ENCODE results near the gene SERINC2.
"Not testable (repeated sequence)": the region's sequence is repeated elsewhere in the genome, so short reads cannot be mapped to it uniquely, and the experiment has no call there.

SERINC2 gene

GRCh38 chr1:31435471-31436409 lies 22.7 kb downstream of the SERINC2 start:
- no peak for DNase-seq

GRCh38 chr1:31436596-31437432 lies 23.8 kb downstream of the SERINC2 start:
- DNase-seq: no peak

- DNase-seq: no peak
These were observed 24.5 kb downstream of the SERINC2 start for GRCh38 chr1:31437433-31438037.

- no peak for DNase-seq
These were observed 26.3 kb downstream of the SERINC2 start for GRCh38 chr1:31439276-31439675.

- DNase-seq: no peak
These were observed 28.1 kb downstream of the SERINC2 start for GRCh38 chr1:31441073-31441472.

GRCh38 chr1:31441558-31441957 lies 28.5 kb downstream of the SERINC2 start:
- no peak for DNase-seq

- no peak for DNase-seq
These were observed 29.1 kb downstream of the SERINC2 start for GRCh38 chr1:31441970-31442647.

GRCh38 chr1:31442648-31442994 lies 29.6 kb downstream of the SERINC2 start:
- no peak for DNase-seq

GRCh38 chr1:31443673-31444072 lies 30.7 kb downstream of the SERINC2 start:
- DNase-seq: no peak

GRCh38 chr1:31444725-31445448 lies 31.9 kb downstream of the SERINC2 start:
- no peak for DNase-seq

- DNase-seq: no peak
These were observed 32.9 kb downstream of the SERINC2 start for GRCh38 chr1:31445951-31446350.

GRCh38 chr1:31447210-31447609 lies 34.2 kb downstream of the SERINC2 start:
- no peak for DNase-seq

GRCh38 chr1:31453384-31454079 lies 40.5 kb downstream of the SERINC2 start:
- DNase-seq: no peak

GRCh38 chr1:31458287-31458896 lies 45.4 kb downstream of the SERINC2 start:
- DNase-seq: no peak

GRCh38 chr1:31460027-31460426 lies 47.0 kb downstream of the SERINC2 start:
- DNase-seq: no peak

- no peak for DNase-seq
These were observed 54.1 kb downstream of the SERINC2 start for GRCh38 chr1:31467005-31467674.

GRCh38 chr1:31470794-31471315 lies 57.8 kb downstream of the SERINC2 start:
- no peak for DNase-seq

- not testable (repeated sequence) for DNase-seq
These were observed 58.7 kb downstream of the SERINC2 start for GRCh38 chr1:31471452-31472313.

- not testable (repeated sequence) for DNase-seq
These were observed 59.3 kb downstream of the SERINC2 start for GRCh38 chr1:31472314-31472651.
